H9 (cell line): ENCODE data around the gene FRRS1L. TPM values are rescaled to one million over a fixed set of nuclear protein-coding genes. Genes with fewer than 3 reads are reported as not detected.

Experiments
- DNase-seq: peaks from one replicate; pipeline ENCODE4 v3.0.0-alpha.2; 2017
- H2AFZ ChIP-seq: one replicate; pipeline ENCODE4 v1.6.1; 2013; ENCODE audit warnings: mild to moderate bottlenecking, low read length, control low read depth, moderate library complexity
- H2AK5ac ChIP-seq: 2 replicates; pipeline ENCODE4 v1.6.1; 2013; ENCODE audit warnings: low read length, control low read depth, mixed read lengths; ENCODE audit not compliant: insufficient read length
- H2BK120ac ChIP-seq: one replicate; pipeline ENCODE4 v1.6.1; 2013; ENCODE audit warnings: low read depth, mild to moderate bottlenecking, low read length, control low read depth, inconsistent platforms; ENCODE audit not compliant: poor library complexity, severe bottlenecking
- H2BK12ac ChIP-seq: 2 replicates; pipeline ENCODE4 v1.6.1; 2013; ENCODE audit warnings: low read length, control low read depth, mixed read lengths, low read depth; ENCODE audit not compliant: insufficient read length
- H2BK15ac ChIP-seq: 2 replicates; pipeline ENCODE4 v1.6.1; 2013; ENCODE audit warnings: low read depth, low read length, control low read depth
- H2BK20ac ChIP-seq: one replicate; pipeline ENCODE4 v1.6.1; 2013; ENCODE audit warnings: low read depth, mild to moderate bottlenecking, low read length, control low read depth, inconsistent platforms; ENCODE audit not compliant: poor library complexity, severe bottlenecking
- H2BK5ac ChIP-seq: 2 replicates; pipeline ENCODE4 v1.6.1; 2013; ENCODE audit warnings: low read length, control low read depth, mixed read lengths; ENCODE audit not compliant: insufficient read length
- H3K14ac ChIP-seq: 2 replicates; pipeline ENCODE4 v1.6.1; 2013; ENCODE audit warnings: low read length, control low read depth; ENCODE audit not compliant: insufficient read depth
- H3K18ac ChIP-seq: 2 replicates; pipeline ENCODE4 v1.6.1; 2013; ENCODE audit warnings: low read depth, mild to moderate bottlenecking, mixed read lengths, low read length, control low read depth; ENCODE audit not compliant: insufficient read length
- H3K23ac ChIP-seq: 2 replicates; pipeline ENCODE4 v1.6.1; 2013; ENCODE audit warnings: low read length, control low read depth, mixed read lengths, low read depth; ENCODE audit not compliant: insufficient read length
- H3K23me2 ChIP-seq: 2 replicates; pipeline ENCODE4 v1.6.1; 2013; ENCODE audit warnings: low read depth, mild to moderate bottlenecking, mixed read lengths, low read length, control low read depth; ENCODE audit not compliant: insufficient read length, poor library complexity, severe bottlenecking
- H3K27ac ChIP-seq: 2 replicates; pipeline ENCODE4 v1.5.1; 2013; ENCODE audit warnings: low read length, control low read depth, mixed read lengths, low read depth; ENCODE audit not compliant: insufficient read length
- H3K27me3 ChIP-seq: 2 replicates; pipeline ENCODE4 v1.6.1; 2013; ENCODE audit warnings: low read length, control low read depth, inconsistent platforms; ENCODE audit not compliant: insufficient read depth
- H3K4ac ChIP-seq: 2 replicates; pipeline ENCODE4 v1.6.1; 2013; ENCODE audit warnings: low read depth, mild to moderate bottlenecking, control low read depth, inconsistent platforms, low read length, moderate library complexity
- H3K4me1 ChIP-seq: 2 replicates; pipeline ENCODE4 v1.6.1; 2013; ENCODE audit warnings: low read length, control low read depth, inconsistent platforms; ENCODE audit not compliant: insufficient read depth
- H3K4me2 ChIP-seq: 2 replicates; pipeline ENCODE4 v1.6.1; 2013; ENCODE audit warnings: low read length, control low read depth, mixed read lengths; ENCODE audit not compliant: insufficient read length, insufficient read depth
- H3K56ac ChIP-seq: 2 replicates; pipeline ENCODE4 v1.6.1; 2013; ENCODE audit warnings: low read depth, mild to moderate bottlenecking, mixed read lengths, low read length, control low read depth; ENCODE audit not compliant: insufficient read length
- H3K79me1 ChIP-seq: 2 replicates; pipeline ENCODE4 v1.6.1; 2013; ENCODE audit warnings: low read depth, mild to moderate bottlenecking, moderate library complexity, low read length, control low read depth, inconsistent platforms; ENCODE audit not compliant: insufficient read depth, poor library complexity, severe bottlenecking
- H3K79me2 ChIP-seq: 2 replicates; pipeline ENCODE4 v1.6.1; 2013; ENCODE audit warnings: low read length, control low read depth, inconsistent platforms; ENCODE audit not compliant: insufficient read depth
- H3K9ac ChIP-seq: 2 replicates; pipeline ENCODE4 v1.6.1; 2013; ENCODE audit warnings: low read length, control low read depth, mixed read lengths; ENCODE audit not compliant: insufficient read length; ENCODE audit errors: extremely low read depth
- H3K9me3 ChIP-seq: one replicate; pipeline ENCODE4 v1.6.1; 2013; ENCODE audit warnings: low read depth, low read length, inconsistent platforms; ENCODE audit not compliant: control insufficient read depth
- H3T11ph ChIP-seq: one replicate; pipeline ENCODE4 v1.6.1; 2013; ENCODE audit warnings: mild to moderate bottlenecking, low read length, control low read depth, inconsistent platforms
- H4K20me1 ChIP-seq: one replicate; pipeline ENCODE4 v1.6.1; 2013; ENCODE audit not compliant: control insufficient read depth, insufficient read length, insufficient read depth
- H4K5ac ChIP-seq: 2 replicates; pipeline ENCODE4 v1.6.1; 2013; ENCODE audit warnings: low read depth, mild to moderate bottlenecking, mixed read lengths, low read length, control low read depth; ENCODE audit not compliant: insufficient read length
- H4K8ac ChIP-seq: replicated peaks from 2 replicates; pipeline ENCODE4 v1.6.1; 2013; ENCODE audit warnings: low read length, control low read depth, mixed read lengths, low read depth; ENCODE audit not compliant: insufficient read length
- H4K91ac ChIP-seq: 2 replicates; pipeline ENCODE4 v1.6.1; 2013; ENCODE audit warnings: low read depth, mild to moderate bottlenecking, moderate library complexity, mixed read lengths, low read length, control low read depth; ENCODE audit not compliant: insufficient read length
- H3K27ac Mint-ChIP-seq, 3 experiments: 2 replicates in 2 of 3; 3 replicates in 1 of 3; pipeline ENCODE4 v1.8.0; 2020 to 2021; ENCODE audit warnings: mixed read lengths in 3 of 3, mild to moderate bottlenecking in 1 of 3, moderate library complexity in 1 of 3
- H3K27me3 Mint-ChIP-seq: 2 replicates; pipeline ENCODE4 v1.8.0; 2021; ENCODE audit warnings: low read depth, mild to moderate bottlenecking, moderate library complexity, mixed read lengths
- H3K36me3 Mint-ChIP-seq, 3 experiments: 2 replicates in 2 of 3; 3 replicates in 1 of 3; pipeline ENCODE4 v1.8.0; 2020 to 2021; ENCODE audit warnings: low read depth in 3 of 3, mixed read lengths in 3 of 3; ENCODE audit not compliant: insufficient read depth in 1 of 3
- H3K4me1 Mint-ChIP-seq, 2 experiments: 2 replicates each; pipeline ENCODE4 v1.8.0; 2020; ENCODE audit warnings: mixed read lengths in 2 of 2
- H3K4me3 Mint-ChIP-seq, 2 experiments: 2 replicates in 1 of 2; 3 replicates in 1 of 2; pipeline ENCODE4 v1.8.0; 2020 to 2021; ENCODE audit warnings: mild to moderate bottlenecking in 2 of 2, mixed read lengths in 2 of 2, moderate library complexity in 1 of 2
- H3K9me3 Mint-ChIP-seq, 2 experiments: 2 replicates in 1 of 2; 3 replicates in 1 of 2; pipeline ENCODE4 v1.8.0; 2020; ENCODE audit warnings: mild to moderate bottlenecking in 2 of 2, mixed read lengths in 2 of 2, moderate library complexity in 1 of 2
- WGBS: extraction: QIAGEN DNeasy Blood & Tissue Kit; methylation state at CpG from one replicate; pipeline ENCODE4 v1.1.7; 2013; ENCODE audit warnings: missing lambda C conversion rate, low lambda C conversion rate, mixed read lengths; ENCODE audit not compliant: insufficient read length; ENCODE audit errors: extremely low coverage; 5-methylcytosine and 5-hydroxymethylcytosine counted together
- total RNA-seq: library from RNA; stranded (reverse); gene quantifications from 2 replicates; pipeline ENCODE4 v1.2.1, GENCODE V29; 2021
- TF ChIP-seq, protein P1 (sequence below): fragments of 200-600 bp; sonication (generic); conservative IDR thresholded peaks from 3 replicates; pipeline ENCODE4 v1.8.0; 2021; ENCODE audit warnings: antibody characterized with exemption, mild to moderate bottlenecking

Gene FRRS1L
- total RNA-seq, 1 experiment from 2014 or later = 3.3 TPM

- H3K23me2 ChIP-seq = no peaks in the 10 kb centered on the region
- H2AFZ ChIP-seq = no peak overlapping the region
- no peak overlapping the region for H2AK5ac ChIP-seq
- H3K9ac ChIP-seq = no peak overlapping the region
- no peak overlapping the region for H3T11ph ChIP-seq
- no peaks in the 10 kb centered on the region for H3K27me3 ChIP-seq
- H2BK20ac ChIP-seq = no peak overlapping the region
- H3K56ac ChIP-seq = no peak overlapping the region
- no peak overlapping the region for H3K23ac ChIP-seq
- Mint-ChIP-seq H3K27ac (no peak overlapping the region), H3K4me1 (peaks cover 40 to 59% of the 10 kb centered on the region in 2 experiments), H3K9me3 (0 out of 5 replicates have a peak, but pooled peaks cover 0 to 3% of the 10 kb centered on the region in 2 experiments), H3K36me3 (peaks cover 13 to 15% (median 14%) of the 10 kb centered on the region in 3 experiments; a peak in 6 of 7 replicates), H3K4me3 (no peak overlapping the region), H3K27me3 (no peaks in the 10 kb centered on the region)
- H2BK12ac ChIP-seq = no peak overlapping the region
- peaks cover 7% of the 10 kb centered on the region for H3K4me1 ChIP-seq
- H3K14ac ChIP-seq = no peak overlapping the region
- H4K91ac ChIP-seq = no peak overlapping the region
- H3K79me1 ChIP-seq = peaks cover 10% of the 10 kb centered on the region
- no peak overlapping the region for H3K4me2 ChIP-seq
- peaks cover 47% of the 10 kb centered on the region for H3K79me2 ChIP-seq
- no peak overlapping the region for H4K5ac ChIP-seq
- H2BK5ac ChIP-seq = no peak overlapping the region
- no peak overlapping the region for H4K8ac ChIP-seq
- no peak overlapping the region for H3K4ac ChIP-seq
- H2BK15ac ChIP-seq = no peak overlapping the region
- no peak overlapping the region for H2BK120ac ChIP-seq
- H3K27ac ChIP-seq = no peak overlapping the region
- no peaks in the 10 kb centered on the region for H4K20me1 ChIP-seq
- DNase-seq = no peak
- TF ChIP-seq, protein P1, sequence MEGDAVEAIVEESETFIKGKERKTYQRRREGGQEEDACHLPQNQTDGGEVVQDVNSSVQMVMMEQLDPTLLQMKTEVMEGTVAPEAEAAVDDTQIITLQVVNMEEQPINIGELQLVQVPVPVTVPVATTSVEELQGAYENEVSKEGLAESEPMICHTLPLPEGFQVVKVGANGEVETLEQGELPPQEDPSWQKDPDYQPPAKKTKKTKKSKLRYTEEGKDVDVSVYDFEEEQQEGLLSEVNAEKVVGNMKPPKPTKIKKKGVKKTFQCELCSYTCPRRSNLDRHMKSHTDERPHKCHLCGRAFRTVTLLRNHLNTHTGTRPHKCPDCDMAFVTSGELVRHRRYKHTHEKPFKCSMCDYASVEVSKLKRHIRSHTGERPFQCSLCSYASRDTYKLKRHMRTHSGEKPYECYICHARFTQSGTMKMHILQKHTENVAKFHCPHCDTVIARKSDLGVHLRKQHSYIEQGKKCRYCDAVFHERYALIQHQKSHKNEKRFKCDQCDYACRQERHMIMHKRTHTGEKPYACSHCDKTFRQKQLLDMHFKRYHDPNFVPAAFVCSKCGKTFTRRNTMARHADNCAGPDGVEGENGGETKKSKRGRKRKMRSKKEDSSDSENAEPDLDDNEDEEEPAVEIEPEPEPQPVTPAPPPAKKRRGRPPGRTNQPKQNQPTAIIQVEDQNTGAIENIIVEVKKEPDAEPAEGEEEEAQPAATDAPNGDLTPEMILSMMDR = no peak
- no CpG with 5 or more reads among the region's 3 CpGs for WGBS
- no peaks in the 10 kb centered on the region for H3K9me3 ChIP-seq
- no peak overlapping the region for H3K18ac ChIP-seq
These were observed 53.8 kb downstream of the FRRS1L start for GRCh38 chr9:109113254-109113653.
